HepG2 (cell line): ENCODE data around the gene ARHGAP23. TPM values are rescaled to one million over a fixed set of nuclear protein-coding genes. Genes with fewer than 3 reads are reported as not detected.

ENCODE experiments used
- CEBPB ChIP-seq: IDR thresholded peaks from 2 replicates; pipeline ENCODE4 v1.6.1; 2011; ENCODE audit warnings: low read depth, low read length, improper control_type of control experiment, borderline replicate concordance
- CENPT ChIP-seq: sonication (generic); formaldehyde crosslinking; IDR thresholded peaks from 2 replicates; pipeline ENCODE4 v1.8.0; 2022; ENCODE audit warnings: low read depth, mild to moderate bottlenecking, moderate library complexity, missing genetic modification reagents
- MED1 ChIP-seq: sonication (generic); formaldehyde crosslinking; IDR thresholded peaks from 2 replicates; pipeline ENCODE4 v1.4.0; 2020; ENCODE audit warnings: missing genetic modification reagents
- NONO ChIP-seq, 2 experiments: fragments of 450-650 bp in 1 of 2; sonication (generic) in 1 of 2; formaldehyde crosslinking in 1 of 2; IDR thresholded peaks in 1 of 2; conservative IDR thresholded peaks in 1 of 2; 2 replicates each; pipeline versions ENCODE4 v1.6.1 to v1.8.0; 2017 to 2022; ENCODE audit warnings: mild to moderate bottlenecking in 1 of 2, missing genetic modification reagents in 1 of 2, moderate library complexity in 1 of 2
- RAD21 ChIP-seq: fragments of 450-650 bp; formaldehyde crosslinking; IDR thresholded peaks from 2 replicates; pipeline ENCODE4 v1.5.0; 2020; ENCODE audit warnings: mild to moderate bottlenecking
- REL ChIP-seq: sonication (generic); formaldehyde crosslinking; conservative IDR thresholded peaks from 2 replicates; pipeline ENCODE4 v1.8.0; 2022; ENCODE audit warnings: mild to moderate bottlenecking, missing genetic modification reagents, moderate library complexity
- SYNCRIP ChIP-seq: fragments of 200-400 bp; formaldehyde crosslinking; IDR thresholded peaks from 2 replicates; pipeline ENCODE4 v1.6.1; 2018; ENCODE audit warnings: mild to moderate bottlenecking, low read depth, low read length; ENCODE audit not compliant: insufficient read depth
- TERF1 ChIP-seq: sonication (generic); formaldehyde crosslinking; IDR thresholded peaks from 2 replicates; pipeline ENCODE4 v1.8.0; 2022; ENCODE audit warnings: mild to moderate bottlenecking, missing genetic modification reagents, moderate library complexity
- TFAP4 ChIP-seq: sonication (generic); IDR thresholded peaks from 2 replicates; pipeline ENCODE4 v1.6.1; 2016; ENCODE audit warnings: low read depth, borderline replicate concordance
- TRIM24 ChIP-seq: sonication (generic); formaldehyde crosslinking; IDR thresholded peaks from 2 replicates; pipeline ENCODE4 v1.8.0; 2022; ENCODE audit warnings: mild to moderate bottlenecking, missing genetic modification reagents
- U2AF1 ChIP-seq: fragments of 200-400 bp; formaldehyde crosslinking; optimal IDR thresholded peaks from 2 replicates; pipeline ENCODE3; 2017; ENCODE audit warnings: mild to moderate bottlenecking, low read depth, low read length
- ZKSCAN5 ChIP-seq: sonication (generic); formaldehyde crosslinking; IDR thresholded peaks from 2 replicates; pipeline ENCODE4 v1.5.1; 2020; ENCODE audit warnings: mild to moderate bottlenecking, missing genetic modification reagents
- ZNF235 ChIP-seq: sonication (generic); formaldehyde crosslinking; IDR thresholded peaks from 2 replicates; pipeline ENCODE4 v1.8.1; 2023; ENCODE audit warnings: mild to moderate bottlenecking, missing genetic modification reagents, borderline replicate concordance
- ZNF274 ChIP-seq: sonication (generic); formaldehyde crosslinking; IDR thresholded peaks from 2 replicates; pipeline ENCODE4 v1.5.1; 2020; ENCODE audit warnings: mild to moderate bottlenecking, missing genetic modification reagents
- ZNF354B ChIP-seq: sonication (generic); formaldehyde crosslinking; IDR thresholded peaks from 2 replicates; pipeline ENCODE4 v1.8.0; 2022; ENCODE audit warnings: mild to moderate bottlenecking, missing genetic modification reagents
- ZNF543 ChIP-seq: sonication (generic); formaldehyde crosslinking; IDR thresholded peaks from 2 replicates; pipeline ENCODE4 v1.4.0; 2020; ENCODE audit warnings: mild to moderate bottlenecking, missing genetic modification reagents
- ZNF574 ChIP-seq: sonication (generic); formaldehyde crosslinking; IDR thresholded peaks from 2 replicates; pipeline ENCODE4 v1.4.0; 2020; ENCODE audit warnings: missing genetic modification reagents
- ZNF609 ChIP-seq: sonication (generic); formaldehyde crosslinking; IDR thresholded peaks from 2 replicates; pipeline ENCODE4 v1.4.0; 2020; ENCODE audit warnings: mild to moderate bottlenecking, missing genetic modification reagents, borderline replicate concordance
- polyA plus RNA-seq, 8 experiments: library from polyadenylated mRNA; depleted of rRNA in 3 of 8; stranded (reverse) in 7 of 8; unstranded in 1 of 8; fragments of >200 nt; fragmentation: Illumina TruSeq in 4 of 8; extraction: Trizol in 4 of 8; gene quantifications; 2 replicates each; pipeline versions ENCODE4 v1.2.1 to v1.2.3, GENCODE V29; 2011 to 2016; ENCODE audit warnings: low read depth in 4 of 8, missing spikeins in 1 of 8, mixed read lengths in 1 of 8; ENCODE audit not compliant: insufficient read depth in 1 of 8
- total RNA-seq, 5 experiments: library from RNA; depleted of rRNA; stranded (reverse); fragments of >200 nt; fragmentation: Illumina TruSeq; extraction: Trizol; gene quantifications; 2 replicates each; pipeline ENCODE4 v1.2.3, GENCODE V29; 2016; ENCODE audit warnings: low read depth in 1 of 5

Gene ARHGAP23
- total and polyA plus RNA-seq, 2 of the 13 experiments (the other 11 are each of a cell fraction or from before 2014, with no cell fraction given) = 0.03 TPM; not detected in 1

GRCh38 chr17:38510421-38511149 lies 82.3 kb downstream of the ARHGAP23 start (continued):
- TF ChIP-seq U2AF1 (no peak), CENPT (CRISPR knock-in tag) (no peak), SYNCRIP (no peak), TRIM24 (CRISPR knock-in tag) (no peak), ZNF574 (peak; percentile 44; the same call in 1 of the 2 replicates), MED1 (CRISPR knock-in tag) (no peak), TFAP4 (peak; percentile 15; the same call in 1 of the 2 replicates), ZKSCAN5 (no peak), ZNF543 (peak; percentile 65; the same call in 1 of the 2 replicates), CEBPB (no peak), RAD21 (CRISPR knock-in tag) (peak; percentile 79), ZNF274 (no peak), ZNF235 (CRISPR knock-in tag) (no peak), NONO (IDR thresholded peaks at IDR 0.05) (no peak), NONO (CRISPR knock-in tag; conservative IDR thresholded peaks at IDR 0.05) (no peak), REL (CRISPR knock-in tag) (0 out of 2 replicates have a peak, but pooled peaks have one; percentile 12), ZNF354B (CRISPR knock-in tag) (0 out of 2 replicates have a peak, but pooled peaks have one; percentile 61), TERF1 (0 out of 2 replicates have a peak, but pooled peaks have one; percentile 5), ZNF609 (CRISPR knock-in tag) (0 out of 2 replicates have a peak, but pooled peaks have one; percentile 41)
